HCT116 (cell line): ENCODE measurements around the gene DEPDC7. TPM values are rescaled to one million over a fixed set of nuclear protein-coding genes. Genes with fewer than 3 reads are reported as not detected.

Source experiments
- ATAC-seq: fragments of 200-7000 bp; cut with Tn5 transposase; 2 replicates; pipeline ENCODE4 v1.9.1; 2020; ENCODE audit warnings: mild to moderate bottlenecking, moderate library complexity
- BruUV-seq: library from RNA; stranded (reverse); fragments of 400-500 nt; replicated peaks from 2 replicates; lab custom pipeline; 2021; lab: Mats Ljungman, UMichigan
- CTCF ChIA-PET: fragments of 300-600 bp; sonication (Branson Sonifier 250); formaldehyde crosslinking; loops from one replicate; lab custom pipeline; 2021; ENCODE audit warnings: antibody characterized with exemption; lab: Charles Lee
- POLR2A ChIA-PET: fragments of 300-600, 350-600 bp; sonication (Branson Sonifier 250); formaldehyde crosslinking; loops from one replicate; lab custom pipeline; 2021; ENCODE audit warnings: antibody characterized with exemption; lab: Charles Lee
- RAD21 ChIA-PET, 2 experiments: fragments of 300-600 bp; sonication (Branson Sonifier 250); formaldehyde crosslinking; loops; one replicate each; lab custom pipeline; 2023; ENCODE audit warnings: low total read pairs in 2 of 2; ENCODE audit not compliant: uncharacterized antibody in 2 of 2, unreplicated experiment in 2 of 2, low non-redundant PET in 1 of 2; lab: Charles Lee
- DNase-seq: peaks from one replicate; pipeline ENCODE4 v3.0.0-alpha.2; 2010; ENCODE audit warnings: low read depth, low spot score
- H2AFZ ChIP-seq: fragments of 200-600 bp; shearing (Covaris generic), sonication (generic); 2 replicates; pipeline ENCODE4 v1.6.1; 2017; ENCODE audit warnings: low read depth, mixed run types, mixed read lengths, antibody characterized with exemption, low read length; ENCODE audit not compliant: poor library complexity, severe bottlenecking
- H3K27ac ChIP-seq: 2 replicates; pipeline ENCODE4 v1.5.1; 2012; ENCODE audit warnings: low read depth, low read length
- H3K27me3 ChIP-seq: fragments of 200-600 bp; sonication (generic); 2 replicates; pipeline ENCODE4 v1.6.1; 2016; ENCODE audit warnings: mixed run types, low read length, mixed read lengths; ENCODE audit not compliant: insufficient read depth
- H3K36me3 ChIP-seq, 2 experiments: fragments of 200-500 bp in 1 of 2; fragments of 200-600 bp in 1 of 2; sonication (Bioruptor generic) in 1 of 2; sonication (generic) in 1 of 2; 2 replicates each; pipeline versions ENCODE4 v1.5.1 to v1.6.1; 2014 to 2016; ENCODE audit warnings: low read length in 2 of 2, inconsistent platforms in 1 of 2, mixed read lengths in 1 of 2, mixed run types in 1 of 2; ENCODE audit not compliant: insufficient read depth in 2 of 2, control insufficient read depth in 1 of 2
- H3K4me1 ChIP-seq, 2 experiments: fragments of 200-600 bp in 1 of 2; sonication (generic) in 1 of 2; 2 replicates each; pipeline versions ENCODE4 v1.5.1 to v1.6.1; 2012 to 2017; ENCODE audit warnings: low read length in 2 of 2, inconsistent platforms in 1 of 2, mild to moderate bottlenecking in 1 of 2, mixed read lengths in 1 of 2, mixed run types in 1 of 2, moderate library complexity in 1 of 2; ENCODE audit not compliant: insufficient read depth in 2 of 2, control insufficient read depth in 1 of 2
- H3K4me2 ChIP-seq: fragments of 200-600 bp; sonication (generic); 2 replicates; pipeline ENCODE4 v1.6.1; 2017; ENCODE audit warnings: mixed run types, low read length, mixed read lengths
- H3K4me3 ChIP-seq, 2 experiments: fragments of 200-600 bp in 1 of 2; sonication (generic) in 1 of 2; replicated peaks in 1 of 2; 2 replicates each; pipeline ENCODE4 v1.5.1; 2011 to 2016; ENCODE audit warnings: low read length in 2 of 2, control low read depth in 1 of 2, low read depth in 1 of 2, mild to moderate bottlenecking in 1 of 2, mixed read lengths in 1 of 2, mixed run types in 1 of 2
- H3K79me2 ChIP-seq: fragments of 200-600 bp; sonication (generic); 2 replicates; pipeline ENCODE4 v1.6.1; 2017; ENCODE audit warnings: mild to moderate bottlenecking, mixed run types, low read length, moderate library complexity, mixed read lengths; ENCODE audit not compliant: insufficient read depth
- H3K9ac ChIP-seq: fragments of 200-600 bp; sonication (generic); 2 replicates; pipeline ENCODE4 v1.6.1; 2016; ENCODE audit warnings: low read length, mixed read lengths
- H3K9me2 ChIP-seq: fragments of 200-600 bp; sonication (generic), shearing (Covaris generic); 2 replicates; pipeline ENCODE4 v1.6.1; 2017; ENCODE audit warnings: mixed run types, mild to moderate bottlenecking, moderate library complexity; ENCODE audit not compliant: insufficient read depth
- H3K9me3 ChIP-seq, 2 experiments: fragments of 200-500 bp in 1 of 2; fragments of 200-600 bp in 1 of 2; sonication (Bioruptor generic) in 1 of 2; sonication (generic) in 1 of 2; 2 replicates each; pipeline ENCODE4 v1.6.1; 2014 to 2017; ENCODE audit warnings: low read length in 2 of 2, mixed read lengths in 2 of 2, inconsistent platforms in 1 of 2, low read depth in 1 of 2, mild to moderate bottlenecking in 1 of 2, mixed run types in 1 of 2, moderate library complexity in 1 of 2; ENCODE audit not compliant: control insufficient read depth in 1 of 2, insufficient read depth in 1 of 2
- H4K20me1 ChIP-seq: fragments of 200-600 bp; sonication (generic), shearing (Covaris generic); 2 replicates; pipeline ENCODE4 v1.6.1; 2017; ENCODE audit warnings: mixed run types, mild to moderate bottlenecking, moderate library complexity; ENCODE audit not compliant: insufficient read depth
- CBX3 ChIP-seq: IDR thresholded peaks from 2 replicates; pipeline ENCODE4 v1.6.1; 2012; ENCODE audit warnings: low read depth
- EGR1 ChIP-seq: IDR thresholded peaks from 2 replicates; pipeline ENCODE4 v1.6.1; 2012; ENCODE audit warnings: low read depth
- ELF1 ChIP-seq: IDR thresholded peaks from 2 replicates; pipeline ENCODE4 v1.6.1; 2012; ENCODE audit warnings: low read depth, borderline replicate concordance
- EZH2 ChIP-seq: fragments of 200-600 bp; sonication (generic); IDR thresholded peaks from 2 replicates; pipeline ENCODE4 v1.6.1; 2017; ENCODE audit warnings: antibody characterized with exemption, mixed run types
- EZH2phosphoT487 ChIP-seq: fragments of 200-600 bp; IDR thresholded peaks from 2 replicates; pipeline ENCODE4 v1.6.1; 2018; ENCODE audit warnings: antibody characterized with exemption, borderline replicate concordance
- FOSL1 ChIP-seq: IDR thresholded peaks from 2 replicates; pipeline ENCODE4 v1.6.1; 2012; ENCODE audit warnings: low read depth
- JUND ChIP-seq: IDR thresholded peaks from 2 replicates; pipeline ENCODE4 v1.6.1; 2012
- MAX ChIP-seq: IDR thresholded peaks from 2 replicates; pipeline ENCODE4 v1.6.1; 2012
- POLR2A ChIP-seq: IDR thresholded peaks from 2 replicates; pipeline ENCODE4 v1.7.0; 2011; ENCODE audit warnings: borderline replicate concordance; ENCODE audit not compliant: insufficient read depth, insufficient read length; ENCODE audit errors: extremely low read depth
- POLR2AphosphoS5 ChIP-seq: IDR thresholded peaks from 2 replicates; pipeline ENCODE4 v1.6.1; 2011; ENCODE audit warnings: mild to moderate bottlenecking, low read depth, low read length, moderate library complexity
- SIN3A ChIP-seq: IDR thresholded peaks from 2 replicates; pipeline ENCODE4 v1.6.1; 2012; ENCODE audit warnings: low read depth
- SP1 ChIP-seq: IDR thresholded peaks from 2 replicates; pipeline ENCODE4 v1.6.1; 2012; ENCODE audit warnings: low read depth
- TCF7L2 ChIP-seq: IDR thresholded peaks from 2 replicates; pipeline ENCODE4 v1.7.0; 2011; ENCODE audit warnings: borderline replicate concordance, inconsistent platforms; ENCODE audit not compliant: insufficient read depth, insufficient read length; ENCODE audit errors: extremely low read depth
- YY1 ChIP-seq: IDR thresholded peaks from 2 replicates; pipeline ENCODE4 v1.6.1; 2011; ENCODE audit warnings: low read length, low read depth, moderate library complexity, mild to moderate bottlenecking; ENCODE audit not compliant: insufficient replicate concordance; ENCODE audit errors: extremely low read depth
- ZBTB33 ChIP-seq: IDR thresholded peaks from 2 replicates; pipeline ENCODE4 v1.6.1; 2011; ENCODE audit warnings: mild to moderate bottlenecking, low read length, moderate library complexity; ENCODE audit not compliant: insufficient replicate concordance; ENCODE audit errors: extremely low read depth
- ZFX ChIP-seq: fragments of 450-650 bp; IDR thresholded peaks from 2 replicates; pipeline ENCODE4 v1.6.1; 2017
- ZNF274 ChIP-seq: fragments of 200-500 bp; sonication (Bioruptor generic); IDR thresholded peaks from 2 replicates; pipeline ENCODE4 v1.6.1; 2014; ENCODE audit warnings: mild to moderate bottlenecking, low read depth, low read length, inconsistent platforms
- intact Hi-C: fragments of 100-400 bp; cut with micrococcal nuclease; formaldehyde crosslinking; loops from 2 replicates; pipeline ENCODE4 v1.10.0; 2022
- total RNA-seq: library from RNA; stranded (reverse); gene quantifications from one replicate; pipeline ENCODE4 v1.2.1, GENCODE V29; 2021; ENCODE audit not compliant: unreplicated experiment
- TF ChIP-seq, protein P1 (sequence below), 3 experiments: fragments of 200-600 bp in 1 of 3; sonication (generic) in 1 of 3; IDR thresholded peaks in 2 of 3; conservative IDR thresholded peaks in 1 of 3; 2 replicates each; pipeline ENCODE4 v1.5.1; 2012 to 2017; ENCODE audit warnings: low read depth in 2 of 3, low read length in 2 of 3, antibody characterized with exemption in 1 of 3, borderline replicate concordance in 1 of 3, control low read depth in 1 of 3, mild to moderate bottlenecking in 1 of 3, mixed read lengths in 1 of 3, mixed run types in 1 of 3, moderate library complexity in 1 of 3; ENCODE audit not compliant: insufficient read depth in 1 of 3
- TF ChIP-seq, protein P2 (sequence below): IDR thresholded peaks from 2 replicates; pipeline ENCODE4 v1.6.1; 2012
- TF ChIP-seq, protein P3 (sequence below): IDR thresholded peaks from 2 replicates; pipeline ENCODE4 v1.6.1; 2012; ENCODE audit warnings: low read depth

The DEPDC7 gene
- total RNA-seq, 1 experiment from 2014 or later: 7.3 TPM

- no peak for ATAC-seq
- CTCF ChIA-PET: no interaction called here
- RAD21 ChIA-PET: no interaction called here
- Histone ChIP-seq H4K20me1 (no peaks in the 10 kb centered on the region), H3K4me3 (no peak overlapping the region), H3K27ac (no peak overlapping the region), H3K9ac (no peak overlapping the region), H3K4me1 (peaks cover 5 to 9% of the 10 kb centered on the region in 2 experiments), H3K9me3 (no peaks in the 10 kb centered on the region), H3K36me3 (no peaks in the 10 kb centered on the region), H3K9me2 (no peaks in the 10 kb centered on the region), H3K27me3 (no peaks in the 10 kb centered on the region), H3K79me2 (no peaks in the 10 kb centered on the region), H3K4me2 (no peak overlapping the region), H2AFZ (no peak overlapping the region)
- no peak for DNase-seq
- no TSS peak for BruUV-seq
- intact Hi-C loops: no loop called here
- POLR2A ChIA-PET: no interaction called here
- TF ChIP-seq SIN3A: no peak
- TF ChIP-seq ZBTB33: no peak
- TF ChIP-seq ZFX: no peak
- no peak for TF ChIP-seq POLR2AphosphoS5
- no peak for TF ChIP-seq SP1
- no peak for TF ChIP-seq ZNF274
- TF ChIP-seq, protein P1, sequence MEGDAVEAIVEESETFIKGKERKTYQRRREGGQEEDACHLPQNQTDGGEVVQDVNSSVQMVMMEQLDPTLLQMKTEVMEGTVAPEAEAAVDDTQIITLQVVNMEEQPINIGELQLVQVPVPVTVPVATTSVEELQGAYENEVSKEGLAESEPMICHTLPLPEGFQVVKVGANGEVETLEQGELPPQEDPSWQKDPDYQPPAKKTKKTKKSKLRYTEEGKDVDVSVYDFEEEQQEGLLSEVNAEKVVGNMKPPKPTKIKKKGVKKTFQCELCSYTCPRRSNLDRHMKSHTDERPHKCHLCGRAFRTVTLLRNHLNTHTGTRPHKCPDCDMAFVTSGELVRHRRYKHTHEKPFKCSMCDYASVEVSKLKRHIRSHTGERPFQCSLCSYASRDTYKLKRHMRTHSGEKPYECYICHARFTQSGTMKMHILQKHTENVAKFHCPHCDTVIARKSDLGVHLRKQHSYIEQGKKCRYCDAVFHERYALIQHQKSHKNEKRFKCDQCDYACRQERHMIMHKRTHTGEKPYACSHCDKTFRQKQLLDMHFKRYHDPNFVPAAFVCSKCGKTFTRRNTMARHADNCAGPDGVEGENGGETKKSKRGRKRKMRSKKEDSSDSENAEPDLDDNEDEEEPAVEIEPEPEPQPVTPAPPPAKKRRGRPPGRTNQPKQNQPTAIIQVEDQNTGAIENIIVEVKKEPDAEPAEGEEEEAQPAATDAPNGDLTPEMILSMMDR (IDR thresholded peaks at IDR 0.05 in 2 of 3, conservative IDR thresholded peaks at IDR 0.05 in 1 of 3; ENCODE audit: borderline replicate concordance in 1 of 3, insufficient read depth in 1 of 3, low read depth in 2 of 3, low read length in 2 of 3): no peak
- TF ChIP-seq CBX3: no peak
- TF ChIP-seq TCF7L2: no peak
- TF ChIP-seq ELF1: no peak
- no peak for TF ChIP-seq POLR2A
- TF ChIP-seq MAX: no peak
- no peak for TF ChIP-seq FOSL1
- TF ChIP-seq, protein P2, sequence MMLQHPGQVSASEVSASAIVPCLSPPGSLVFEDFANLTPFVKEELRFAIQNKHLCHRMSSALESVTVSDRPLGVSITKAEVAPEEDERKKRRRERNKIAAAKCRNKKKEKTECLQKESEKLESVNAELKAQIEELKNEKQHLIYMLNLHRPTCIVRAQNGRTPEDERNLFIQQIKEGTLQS: no peak
- TF ChIP-seq, protein P3, sequence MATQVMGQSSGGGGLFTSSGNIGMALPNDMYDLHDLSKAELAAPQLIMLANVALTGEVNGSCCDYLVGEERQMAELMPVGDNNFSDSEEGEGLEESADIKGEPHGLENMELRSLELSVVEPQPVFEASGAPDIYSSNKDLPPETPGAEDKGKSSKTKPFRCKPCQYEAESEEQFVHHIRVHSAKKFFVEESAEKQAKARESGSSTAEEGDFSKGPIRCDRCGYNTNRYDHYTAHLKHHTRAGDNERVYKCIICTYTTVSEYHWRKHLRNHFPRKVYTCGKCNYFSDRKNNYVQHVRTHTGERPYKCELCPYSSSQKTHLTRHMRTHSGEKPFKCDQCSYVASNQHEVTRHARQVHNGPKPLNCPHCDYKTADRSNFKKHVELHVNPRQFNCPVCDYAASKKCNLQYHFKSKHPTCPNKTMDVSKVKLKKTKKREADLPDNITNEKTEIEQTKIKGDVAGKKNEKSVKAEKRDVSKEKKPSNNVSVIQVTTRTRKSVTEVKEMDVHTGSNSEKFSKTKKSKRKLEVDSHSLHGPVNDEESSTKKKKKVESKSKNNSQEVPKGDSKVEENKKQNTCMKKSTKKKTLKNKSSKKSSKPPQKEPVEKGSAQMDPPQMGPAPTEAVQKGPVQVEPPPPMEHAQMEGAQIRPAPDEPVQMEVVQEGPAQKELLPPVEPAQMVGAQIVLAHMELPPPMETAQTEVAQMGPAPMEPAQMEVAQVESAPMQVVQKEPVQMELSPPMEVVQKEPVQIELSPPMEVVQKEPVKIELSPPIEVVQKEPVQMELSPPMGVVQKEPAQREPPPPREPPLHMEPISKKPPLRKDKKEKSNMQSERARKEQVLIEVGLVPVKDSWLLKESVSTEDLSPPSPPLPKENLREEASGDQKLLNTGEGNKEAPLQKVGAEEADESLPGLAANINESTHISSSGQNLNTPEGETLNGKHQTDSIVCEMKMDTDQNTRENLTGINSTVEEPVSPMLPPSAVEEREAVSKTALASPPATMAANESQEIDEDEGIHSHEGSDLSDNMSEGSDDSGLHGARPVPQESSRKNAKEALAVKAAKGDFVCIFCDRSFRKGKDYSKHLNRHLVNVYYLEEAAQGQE: no peak
- no peak for TF ChIP-seq EZH2
- TF ChIP-seq JUND: no peak
- no peak for TF ChIP-seq EZH2phosphoT487
- no peak for TF ChIP-seq YY1
- TF ChIP-seq EGR1: no peak
- TF ChIP-seq, all 23 proteins: peak for 0
These were observed 39.7 kb downstream of the DEPDC7 start for GRCh38 chr11:33055375-33055774.
